H1 (cell line): Measurements from ENCODE around the gene KNDC1. TPM values are rescaled to one million over a fixed set of nuclear protein-coding genes. Genes with fewer than 3 reads are reported as not detected.

ENCODE experiments used
- CTCF ChIA-PET: fragments of 300-600 bp; sonication (Branson Sonifier 250); formaldehyde crosslinking; loops from one replicate; lab custom pipeline; 2021; ENCODE audit not compliant: partially characterized antibody; lab: Charles Lee
- POLR2A ChIA-PET: fragments of 300-600 bp; sonication (Branson Sonifier 250); formaldehyde crosslinking; loops from one replicate; lab custom pipeline; 2021; ENCODE audit warnings: inconsistent platforms; ENCODE audit not compliant: partially characterized antibody; lab: Charles Lee
- DNase-seq, 2 experiments: peaks; one replicate each; pipeline versions ENCODE4 v3.0.0 to v3.0.0-alpha.2; 2010 to 2022; ENCODE audit warnings: low spot score in 2 of 2, low read depth in 1 of 2, mixed read lengths in 1 of 2
- FAIRE-seq: peaks from 2 replicates; lab custom pipeline; 2011; peaks lifted over from hg19 to GRCh38; lab: Jason Lieb, UNC
- H2AFZ ChIP-seq: 2 replicates; pipeline ENCODE4 v1.8.1; 2012; ENCODE audit warnings: low read length, inconsistent platforms
- H2AK5ac ChIP-seq: 2 replicates; pipeline ENCODE4 v1.6.1; 2013; ENCODE audit warnings: low read depth, low read length
- H2BK120ac ChIP-seq: replicated peaks from 2 replicates; pipeline ENCODE3; 2013; ENCODE audit warnings: low read depth, low read length, inconsistent platforms
- H2BK12ac ChIP-seq: 2 replicates; pipeline ENCODE4 v1.6.1; 2013; ENCODE audit warnings: low read depth, low read length
- H2BK15ac ChIP-seq: 2 replicates; pipeline ENCODE4 v1.6.1; 2013; ENCODE audit warnings: low read length
- H2BK20ac ChIP-seq: 2 replicates; pipeline ENCODE4 v1.6.1; 2013; ENCODE audit warnings: low read length
- H2BK5ac ChIP-seq: 2 replicates; pipeline ENCODE4 v1.6.1; 2013; ENCODE audit warnings: low read depth, low read length
- H3K14ac ChIP-seq: 2 replicates; pipeline ENCODE4 v1.6.1; 2013; ENCODE audit warnings: inconsistent platforms; ENCODE audit not compliant: insufficient read length
- H3K18ac ChIP-seq: 2 replicates; pipeline ENCODE4 v1.6.1; 2013; ENCODE audit warnings: low read length; ENCODE audit errors: extremely low read depth
- H3K23ac ChIP-seq: 2 replicates; pipeline ENCODE4 v1.6.1; 2013; ENCODE audit warnings: inconsistent platforms; ENCODE audit not compliant: insufficient read length
- H3K23me2 ChIP-seq: 2 replicates; pipeline ENCODE4 v1.6.1; 2013; ENCODE audit warnings: low read depth, low read length
- H3K27ac ChIP-seq: 2 replicates; pipeline ENCODE4 v1.6.1; 2011; ENCODE audit warnings: low read depth, low read length, inconsistent platforms
- H3K27me3 ChIP-seq, 4 experiments: replicated peaks in 1 of 4; 1 replicate in 1 of 4; 2 replicates in 3 of 4; pipeline versions ENCODE4 v1.6.1 to v1.8.1; 2011 to 2013; ENCODE audit warnings: low read length in 3 of 4, mild to moderate bottlenecking in 3 of 4, inconsistent platforms in 2 of 4, mixed read lengths in 2 of 4, moderate library complexity in 1 of 4; ENCODE audit not compliant: control insufficient read depth in 3 of 4, insufficient read depth in 3 of 4; ENCODE audit errors: extremely low read depth in 1 of 4
- H3K36me3 ChIP-seq, 4 experiments: 2 replicates each; pipeline versions ENCODE4 v1.6.1 to v1.8.1; 2011 to 2013; ENCODE audit warnings: mild to moderate bottlenecking in 4 of 4, low read length in 3 of 4, moderate library complexity in 2 of 4, control low read depth in 1 of 4, inconsistent platforms in 1 of 4; ENCODE audit not compliant: insufficient read depth in 4 of 4, control insufficient read depth in 2 of 4
- H3K4ac ChIP-seq: replicated peaks from 2 replicates; pipeline ENCODE3; 2013; ENCODE audit warnings: low read length, low read depth, mixed read lengths, inconsistent platforms; ENCODE audit not compliant: insufficient read length
- H3K4me1 ChIP-seq, 4 experiments: replicated peaks in 1 of 4; 1 replicate in 1 of 4; 2 replicates in 3 of 4; pipeline versions ENCODE4 v1.6.1 to v1.8.1; 2011 to 2013; ENCODE audit warnings: low read length in 3 of 4, inconsistent platforms in 2 of 4, mixed read lengths in 1 of 4; ENCODE audit not compliant: insufficient read depth in 4 of 4, control insufficient read depth in 3 of 4
- H3K4me2 ChIP-seq, 2 experiments: 2 replicates each; pipeline versions ENCODE4 v1.6.1 to v1.8.1; 2011 to 2013; ENCODE audit warnings: low read depth in 2 of 2, low read length in 2 of 2, control low read depth in 1 of 2, inconsistent platforms in 1 of 2, mild to moderate bottlenecking in 1 of 2; ENCODE audit not compliant: insufficient read depth in 1 of 2
- H3K4me3 ChIP-seq, 4 experiments: fragments of 200-600, 300-600 bp in 1 of 4; sonication (generic), shearing (Covaris generic), sonication (Bioruptor Twin) in 1 of 4; 2 replicates each; pipeline versions ENCODE4 v1.5.1 to v1.8.1; 2011 to 2016; ENCODE audit warnings: low read length in 4 of 4, low read depth in 3 of 4, control low read depth in 2 of 4, inconsistent platforms in 2 of 4, mild to moderate bottlenecking in 2 of 4, mixed read lengths in 1 of 4, moderate library complexity in 1 of 4; ENCODE audit not compliant: insufficient read depth in 2 of 4; ENCODE audit errors: extremely low read depth in 1 of 4
- H3K56ac ChIP-seq: replicated peaks from 2 replicates; pipeline ENCODE3; 2013; ENCODE audit warnings: low read depth, mild to moderate bottlenecking, mixed read lengths, low read length, inconsistent platforms; ENCODE audit not compliant: insufficient read length
- H3K79me1 ChIP-seq: 2 replicates; pipeline ENCODE4 v1.6.1; 2013; ENCODE audit warnings: low read depth, low read length, control low read depth
- H3K79me2 ChIP-seq, 2 experiments: 2 replicates each; pipeline versions ENCODE4 v1.6.1 to v1.8.1; 2012 to 2013; ENCODE audit warnings: low read length in 2 of 2, mild to moderate bottlenecking in 2 of 2, inconsistent platforms in 1 of 2; ENCODE audit not compliant: insufficient read depth in 2 of 2, control insufficient read depth in 1 of 2
- H3K9ac ChIP-seq, 4 experiments: replicated peaks in 1 of 4; 1 replicate in 1 of 4; 2 replicates in 3 of 4; pipeline versions ENCODE4 v1.6.1 to v1.8.1; 2011 to 2013; ENCODE audit warnings: low read depth in 3 of 4, low read length in 3 of 4, control low read depth in 2 of 4, mild to moderate bottlenecking in 2 of 4, moderate library complexity in 2 of 4, inconsistent platforms in 1 of 4; ENCODE audit errors: extremely low read depth in 1 of 4
- H3K9me3 ChIP-seq, 2 experiments: 2 replicates each; pipeline versions ENCODE4 v1.6.1 to v1.8.1; 2012 to 2013; ENCODE audit warnings: mild to moderate bottlenecking in 2 of 2, moderate library complexity in 2 of 2, control low read depth in 1 of 2, inconsistent platforms in 1 of 2, low read depth in 1 of 2, low read length in 1 of 2, mixed read lengths in 1 of 2; ENCODE audit not compliant: insufficient read depth in 2 of 2
- H4K20me1 ChIP-seq, 2 experiments: replicated peaks in 1 of 2; 2 replicates each; pipeline versions ENCODE3 to v1.8.1; 2011 to 2013; ENCODE audit warnings: inconsistent platforms in 2 of 2, low read length in 2 of 2, mild to moderate bottlenecking in 1 of 2; ENCODE audit not compliant: insufficient read depth in 2 of 2, control insufficient read depth in 1 of 2
- H4K5ac ChIP-seq: 2 replicates; pipeline ENCODE4 v1.6.1; 2013; ENCODE audit warnings: low read length, low read depth, mixed read lengths, inconsistent platforms; ENCODE audit not compliant: insufficient read length
- H4K8ac ChIP-seq: 2 replicates; pipeline ENCODE4 v1.8.0; 2013; ENCODE audit warnings: mild to moderate bottlenecking, moderate library complexity, low read length, inconsistent platforms; ENCODE audit not compliant: insufficient read depth; ENCODE audit errors: extremely low read depth
- H4K91ac ChIP-seq: replicated peaks from 2 replicates; pipeline ENCODE3; 2013; ENCODE audit warnings: low read length, mixed read lengths, inconsistent platforms; ENCODE audit not compliant: insufficient read length
- FOSL1 ChIP-seq: IDR thresholded peaks from 2 replicates; pipeline ENCODE4 v1.6.1; 2011; ENCODE audit warnings: mild to moderate bottlenecking, low read depth, low read length, moderate library complexity; ENCODE audit not compliant: insufficient read depth
- HDAC2 ChIP-seq, 2 experiments: fragments of 300-600 bp in 1 of 2; sonication (generic) in 1 of 2; IDR thresholded peaks; 2 replicates each; pipeline ENCODE4 v1.6.1; 2011 to 2012; ENCODE audit warnings: low read depth in 2 of 2, low read length in 2 of 2, mild to moderate bottlenecking in 2 of 2, moderate library complexity in 2 of 2, borderline replicate concordance in 1 of 2, inconsistent platforms in 1 of 2
- HDAC6 ChIP-seq: IDR thresholded peaks from one replicate; pipeline ENCODE4 v1.7.1; 2012; ENCODE audit warnings: low read depth, mild to moderate bottlenecking, inconsistent platforms, low read length, moderate library complexity
- NANOG ChIP-seq: IDR thresholded peaks from 2 replicates; pipeline ENCODE4 v1.6.1; 2011; ENCODE audit warnings: low read length, low read depth, mild to moderate bottlenecking, inconsistent platforms; ENCODE audit not compliant: insufficient read depth, poor library complexity, severe bottlenecking
- POLR2A ChIP-seq, 2 experiments: IDR thresholded peaks; 1 replicate in 1 of 2; 2 replicates in 1 of 2; pipeline ENCODE4 v1.6.1; 2011; ENCODE audit warnings: low read depth in 2 of 2, low read length in 2 of 2, mild to moderate bottlenecking in 2 of 2; ENCODE audit errors: control extremely low read depth in 1 of 2
- RBBP5 ChIP-seq: IDR thresholded peaks from 2 replicates; pipeline ENCODE4 v1.7.1; 2012; ENCODE audit warnings: low read depth, mild to moderate bottlenecking, inconsistent platforms, low read length, moderate library complexity, borderline replicate concordance
- SAP30 ChIP-seq: fragments of 300-600 bp; sonication (generic); IDR thresholded peaks from 2 replicates; pipeline ENCODE4 v1.7.1; 2012; ENCODE audit warnings: low read length, moderate library complexity, mild to moderate bottlenecking, inconsistent platforms; ENCODE audit not compliant: insufficient read depth, insufficient replicate concordance
- SIX5 ChIP-seq: IDR thresholded peaks from 2 replicates; pipeline ENCODE4 v1.6.1; 2011; ENCODE audit warnings: mild to moderate bottlenecking, low read depth, low read length
- SRF ChIP-seq: IDR thresholded peaks from 2 replicates; pipeline ENCODE4 v1.6.1; 2011; ENCODE audit warnings: mild to moderate bottlenecking, low read depth, low read length, moderate library complexity
- TCF12 ChIP-seq: IDR thresholded peaks from 2 replicates; pipeline ENCODE4 v1.6.1; 2011; ENCODE audit warnings: low read depth, mild to moderate bottlenecking, low read length
- WGBS, 2 experiments: shearing (Covaris generic) in 1 of 2; methylation state at CpG; one replicate each; pipeline versions ENCODE4 v1.1.6 to v1.1.7; 2013 to 2015; ENCODE audit warnings: low lambda C conversion rate in 2 of 2, mixed read lengths in 2 of 2, inconsistent platforms in 1 of 2, low coverage in 1 of 2, missing lambda C conversion rate in 1 of 2; ENCODE audit not compliant: insufficient replicate concordance in 2 of 2, insufficient coverage in 1 of 2, insufficient read length in 1 of 2; ENCODE audit errors: extremely low coverage in 1 of 2, missing lambda C conversion rate in 1 of 2; 5-methylcytosine and 5-hydroxymethylcytosine counted together
- polyA plus RNA-seq, 7 experiments: library from polyadenylated mRNA; depleted of rRNA in 3 of 7; stranded (reverse) in 5 of 7; unstranded in 2 of 7; fragments of >200 nt in 5 of 7; fragments of 200-250 nt in 2 of 7; gene quantifications; 1 replicate in 5 of 7; 2 replicates in 1 of 7; 4 replicates in 1 of 7; pipeline versions ENCODE4 v1.2.1 to v1.2.3, GENCODE V29; 2011 to 2013; ENCODE audit warnings: missing spikeins in 2 of 7, mixed read lengths in 2 of 7
- total RNA-seq: library from RNA; stranded (reverse); fragmentation: NEBNext Ultra II Directional; extraction: Animal tissue kit (Norgen Biotek cat#: 25700); gene quantifications from 2 replicates; pipeline ENCODE4 v1.2.1, GENCODE V29; 2021
- TF ChIP-seq, protein P1 (sequence below): IDR thresholded peaks from 2 replicates; pipeline ENCODE4 v1.6.1; 2011; ENCODE audit warnings: low read length, improper control_type of control experiment

Gene KNDC1
- total and polyA plus RNA-seq, 2 of the 8 experiments (the other 6 are each of a cell fraction or from before 2014, with no cell fraction given) = 7.5 to 16.7 TPM

DNA sequence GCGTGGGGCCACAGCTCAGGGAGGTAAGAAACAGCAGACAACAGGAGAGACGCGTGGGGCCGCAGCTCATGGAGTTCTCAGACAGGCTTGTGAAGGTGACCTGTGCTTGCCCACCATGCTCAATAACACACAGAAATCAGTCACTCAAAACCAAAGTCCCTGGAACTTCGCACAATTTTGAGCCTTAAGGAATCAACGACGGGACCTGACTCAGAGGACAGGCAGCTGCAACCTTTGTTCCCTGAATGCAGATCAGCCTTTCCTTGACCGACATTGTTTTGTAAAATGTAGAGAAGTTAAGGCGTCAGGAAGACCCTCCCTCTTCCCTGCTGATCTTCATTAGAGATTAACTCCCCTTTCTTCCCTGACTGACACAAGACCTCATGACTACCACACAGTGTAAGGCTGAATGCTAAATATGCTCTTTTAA is 8.5 kb upstream of the KNDC1 start:
- H3K9me3 ChIP-seq = peaks cover 0 to 14% of the 10 kb centered on the region in 2 experiments; a peak in 2 of 4 replicates
- whole genome bisulfite sequencing, 2 experiments = 4% methylated on average over 9 of the region's 9 CpGs; no CpG with 5 or more reads in 1 of the 2 experiments
- peak; percentile 100 for FAIRE-seq
- peak overlapping the region in 3 of 4 experiments; percentile 6 to 33 (median 13); a peak in 3 of 8 replicates for H3K4me3 ChIP-seq
- peaks cover 3 to 10% (median 6%) of the 10 kb centered on the region in 4 experiments for H3K4me1 ChIP-seq
- H3K4ac ChIP-seq = no peak overlapping the region
- H2BK120ac ChIP-seq = peak overlapping the region; percentile 33
- peak overlapping the region; percentile 98; the same call in 1 of the 2 replicates for H2BK5ac ChIP-seq
- no peaks in the 10 kb centered on the region for H3K79me1 ChIP-seq
- peak overlapping the region; percentile 56 for H4K91ac ChIP-seq
- H4K8ac ChIP-seq = no peak overlapping the region
- peak overlapping the region; percentile 96 for H3K18ac ChIP-seq
- no peak overlapping the region for H3K14ac ChIP-seq
- ChIA-PET CTCF (interaction anchor here (0.7 to 3.7 kb wide), 2 partner anchors 8 to 12 kb away, joined by 3 to 13 read pairs; no protein-coding TSS in a partner anchor), POLR2A (interaction anchor here (0.6 to 1.6 kb wide), 4 partner anchors 10 to 79 kb away, joined by 3 read pairs; partner anchors contain the start of gene UTF1)
- H3K36me3 ChIP-seq = no peaks in the 10 kb centered on the region; a peak in 2 of 8 replicates
- H3K4me2 ChIP-seq = peak overlapping the region; percentile 28 to 50
- no peak overlapping the region for H2BK15ac ChIP-seq
- peak overlapping the region; percentile 91 for H3K27ac ChIP-seq
- H4K20me1 ChIP-seq = no peaks in the 10 kb centered on the region
- H3K79me2 ChIP-seq = no peaks in the 10 kb centered on the region
- 0 out of 7 replicates have a peak, but pooled peaks cover 0 to 2% (median 0%) of the 10 kb centered on the region in 4 experiments for H3K27me3 ChIP-seq
- H2BK20ac ChIP-seq = peak overlapping the region; percentile 75; the same call in 1 of the 2 replicates
- H3K9ac ChIP-seq = peak overlapping the region in 2 of 4 experiments; percentile 19 to 58; a peak in 1 of 7 replicates
- peaks cover 2% of the 10 kb centered on the region; the same call in 1 of the 2 replicates for H3K23me2 ChIP-seq
- DNase-seq = peak; percentile 48 to 78
- H4K5ac ChIP-seq = peak overlapping the region; percentile 32
- no peak overlapping the region for H2AK5ac ChIP-seq
- peak overlapping the region; percentile 20 for H3K56ac ChIP-seq
- H2BK12ac ChIP-seq = peak overlapping the region; percentile 82; the same call in 1 of the 2 replicates
- no peak overlapping the region for H3K23ac ChIP-seq
- H2AFZ ChIP-seq = no peak overlapping the region
- no peak for TF ChIP-seq SIX5
- no peak for TF ChIP-seq SRF
- TF ChIP-seq FOSL1 = no peak
- TF ChIP-seq SAP30 = no peak
- no peak for TF ChIP-seq HDAC6
- 0 out of 2 replicates have a peak, but pooled peaks have one; percentile 45 for TF ChIP-seq TCF12
- TF ChIP-seq RBBP5 = peak; percentile 54; the same call in 1 of the 2 replicates
- TF ChIP-seq POLR2A (IDR thresholded peaks at IDR 0.05; ENCODE audit: control extremely low read depth in 1 of 2, low read depth in 2 of 2, low read length in 2 of 2) = peak in 1 of 2 experiments; percentile 77; a peak in 1 of 3 replicates
- TF ChIP-seq HDAC2 (IDR thresholded peaks at IDR 0.05; ENCODE audit: borderline replicate concordance in 1 of 2, low read depth in 2 of 2, low read length in 2 of 2) = no peak
- peak; percentile 82 for TF ChIP-seq NANOG
- TF ChIP-seq, protein P1, sequence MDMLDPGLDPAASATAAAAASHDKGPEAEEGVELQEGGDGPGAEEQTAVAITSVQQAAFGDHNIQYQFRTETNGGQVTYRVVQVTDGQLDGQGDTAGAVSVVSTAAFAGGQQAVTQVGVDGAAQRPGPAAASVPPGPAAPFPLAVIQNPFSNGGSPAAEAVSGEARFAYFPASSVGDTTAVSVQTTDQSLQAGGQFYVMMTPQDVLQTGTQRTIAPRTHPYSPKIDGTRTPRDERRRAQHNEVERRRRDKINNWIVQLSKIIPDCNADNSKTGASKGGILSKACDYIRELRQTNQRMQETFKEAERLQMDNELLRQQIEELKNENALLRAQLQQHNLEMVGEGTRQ = no peak
